Trophoblast cell (in vitro differentiated cells and primary cell): ENCODE data around the gene TCHP.
"Not testable (repeated sequence)": the region's sequence is repeated elsewhere in the genome, so short reads cannot be mapped to it uniquely, and the experiment has no call there.

ENCODE experiments used
- DNase-seq, 2 donors: peaks; one replicate each; pipeline ENCODE4 v3.0.0-alpha.2; 2016
- H2AFZ ChIP-seq: 2 replicates; pipeline ENCODE4 v1.6.1; 2013; ENCODE audit warnings: low read length, moderate library complexity, mild to moderate bottlenecking; ENCODE audit not compliant: insufficient read depth, poor library complexity
- H2AK5ac ChIP-seq: 2 replicates; pipeline ENCODE4 v1.6.1; 2013; ENCODE audit warnings: mild to moderate bottlenecking, low read length
- H2BK120ac ChIP-seq: 2 replicates; pipeline ENCODE4 v1.6.1; 2013; ENCODE audit warnings: low read length, mild to moderate bottlenecking, moderate library complexity; ENCODE audit not compliant: insufficient read depth, poor library complexity
- H2BK12ac ChIP-seq: 2 replicates; pipeline ENCODE4 v1.6.1; 2013; ENCODE audit warnings: mild to moderate bottlenecking, low read length, moderate library complexity
- H2BK5ac ChIP-seq: 2 replicates; pipeline ENCODE4 v1.6.1; 2013; ENCODE audit warnings: low read length, low read depth, moderate library complexity, mild to moderate bottlenecking; ENCODE audit not compliant: poor library complexity
- H3K14ac ChIP-seq: 2 replicates; pipeline ENCODE4 v1.6.1; 2013; ENCODE audit warnings: mild to moderate bottlenecking, low read length
- H3K18ac ChIP-seq: 2 replicates; pipeline ENCODE4 v1.6.1; 2013; ENCODE audit warnings: mild to moderate bottlenecking, low read length
- H3K23ac ChIP-seq: 2 replicates; pipeline ENCODE4 v1.6.1; 2013; ENCODE audit warnings: low read length
- H3K27ac ChIP-seq: 2 replicates; pipeline ENCODE4 v1.5.1; 2013; ENCODE audit warnings: low read depth, mild to moderate bottlenecking, inconsistent platforms, low read length, moderate library complexity
- H3K27me3 ChIP-seq: 2 replicates; pipeline ENCODE4 v1.6.1; 2013; ENCODE audit warnings: inconsistent platforms, mild to moderate bottlenecking, low read length, moderate library complexity; ENCODE audit not compliant: insufficient read depth
- H3K36me3 ChIP-seq, 2 experiments: 1 replicate in 1 of 2; 2 replicates in 1 of 2; pipeline ENCODE4 v1.6.1; 2013; ENCODE audit warnings: low read length in 2 of 2, mild to moderate bottlenecking in 2 of 2, moderate library complexity in 1 of 2; ENCODE audit not compliant: insufficient read depth in 2 of 2, control insufficient read depth in 1 of 2
- H3K4ac ChIP-seq: 2 replicates; pipeline ENCODE4 v1.6.1; 2013; ENCODE audit warnings: low read depth, mild to moderate bottlenecking, low read length, moderate library complexity
- H3K4me1 ChIP-seq, 2 experiments: 1 replicate in 1 of 2; 2 replicates in 1 of 2; pipeline ENCODE4 v1.6.1; 2013; ENCODE audit warnings: low read length in 2 of 2, mild to moderate bottlenecking in 2 of 2, moderate library complexity in 1 of 2; ENCODE audit not compliant: insufficient read depth in 2 of 2, control insufficient read depth in 1 of 2
- H3K4me2 ChIP-seq: 2 replicates; pipeline ENCODE4 v1.6.1; 2013; ENCODE audit warnings: inconsistent platforms, mild to moderate bottlenecking, low read length, moderate library complexity
- H3K4me3 ChIP-seq: 2 replicates; pipeline ENCODE4 v1.5.1; 2013; ENCODE audit warnings: mild to moderate bottlenecking, low read depth, low read length, inconsistent platforms
- H3K79me1 ChIP-seq: one replicate; pipeline ENCODE4 v1.6.1; 2013; ENCODE audit warnings: low read length
- H3K79me2 ChIP-seq: 2 replicates; pipeline ENCODE4 v1.6.1; 2013; ENCODE audit warnings: low read length, mild to moderate bottlenecking; ENCODE audit not compliant: control insufficient read depth, insufficient read depth, poor library complexity
- H3K9ac ChIP-seq: 2 replicates; pipeline ENCODE4 v1.6.1; 2013; ENCODE audit warnings: mild to moderate bottlenecking, low read length
- H3K9me3 ChIP-seq: 2 replicates; pipeline ENCODE4 v1.6.1; 2013; ENCODE audit warnings: low read depth, mild to moderate bottlenecking, control low read depth, inconsistent platforms, low read length; ENCODE audit not compliant: insufficient read depth
- H4K12ac ChIP-seq: 2 replicates; pipeline ENCODE4 v1.6.1; 2013; ENCODE audit warnings: low read depth, mild to moderate bottlenecking, low read length, moderate library complexity
- H4K8ac ChIP-seq: 2 replicates; pipeline ENCODE4 v1.6.1; 2013; ENCODE audit warnings: low read depth, mild to moderate bottlenecking, low read length, moderate library complexity
- H4K91ac ChIP-seq: one replicate; pipeline ENCODE4 v1.6.1; 2013; ENCODE audit warnings: low read depth, mild to moderate bottlenecking, low read length, moderate library complexity
- WGBS: extraction: QIAGEN DNeasy Blood & Tissue Kit; methylation state at CpG from one replicate; pipeline ENCODE4 v1.1.7; 2013; ENCODE audit warnings: missing lambda C conversion rate; ENCODE audit not compliant: insufficient read length, insufficient coverage; ENCODE audit errors: extremely low coverage; 5-methylcytosine and 5-hydroxymethylcytosine counted together

The TCHP gene

GRCh38 chr12:109885616-109886015 lies 14.5 kb upstream of the TCHP start:
- Histone ChIP-seq H3K4me2 (no peak overlapping the region), H3K9me3 (no peaks in the 10 kb centered on the region), H2AK5ac (no peak overlapping the region), H2BK5ac (no peak overlapping the region), H3K14ac (no peak overlapping the region), H3K18ac (no peak overlapping the region), H2AFZ (no peak overlapping the region), H4K8ac (no peak overlapping the region), H3K23ac (no peak overlapping the region), H3K79me1 (no peaks in the 10 kb centered on the region), H2BK12ac (no peak overlapping the region), H4K91ac (no peak overlapping the region), H3K79me2 (no peaks in the 10 kb centered on the region), H3K4ac (no peak overlapping the region), H3K4me1 (peaks cover 3 to 4% of the 10 kb centered on the region in 2 experiments), H2BK120ac (no peak overlapping the region), H3K36me3 (no peaks in the 10 kb centered on the region), H3K27me3 (no peaks in the 10 kb centered on the region), H3K9ac (no peak overlapping the region), H3K27ac (no peak overlapping the region), H4K12ac (no peak overlapping the region), H3K4me3 (no peak overlapping the region)
- peak in 1 of 2 donors; percentile 45 for DNase-seq
- no CpG with 5 or more reads among the region's 10 CpGs for WGBS

DNA sequence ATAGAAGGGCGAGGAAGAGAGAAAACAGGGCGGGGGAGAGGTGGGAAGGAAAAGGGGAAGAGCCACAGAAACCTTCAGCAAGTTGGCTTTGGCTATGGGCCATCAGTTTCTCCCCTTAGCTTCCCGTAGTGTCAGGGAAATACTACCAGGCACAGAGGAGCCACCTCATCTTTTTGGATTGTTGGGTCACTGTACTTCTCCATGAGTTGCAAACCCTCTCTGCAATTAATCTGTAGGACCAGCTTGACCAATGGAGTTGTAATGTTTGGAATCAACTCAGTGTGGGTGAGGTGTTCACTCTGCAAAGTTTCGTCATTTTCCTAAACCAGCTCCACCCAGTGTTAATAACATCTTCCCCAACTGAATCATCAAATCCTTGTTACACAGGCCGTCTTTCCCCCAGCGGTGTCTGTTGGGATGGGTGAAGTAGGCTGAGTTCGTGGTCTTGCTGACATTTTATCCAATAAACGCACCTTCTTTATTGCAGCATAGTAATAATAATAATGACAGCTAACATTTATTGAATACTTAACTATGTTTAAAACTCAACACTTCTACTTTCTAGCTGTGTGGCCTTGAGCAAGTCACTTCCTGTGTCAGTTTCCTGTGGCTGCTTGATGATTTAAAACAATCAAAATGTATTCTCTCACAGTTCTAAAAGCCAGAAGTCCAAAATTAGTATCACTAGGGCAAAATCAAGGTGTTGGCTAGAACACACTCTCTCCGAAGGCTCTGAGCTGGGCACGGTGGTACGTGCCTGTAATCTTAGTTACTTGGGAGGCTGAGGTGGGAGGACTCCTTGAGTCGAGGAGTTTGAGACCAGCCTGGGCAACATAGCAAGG lies 11.7 kb upstream of the TCHP start:
- Histone ChIP-seq H3K4me3 (no peak overlapping the region), H4K12ac (no peak overlapping the region), H3K36me3 (no peaks in the 10 kb centered on the region), H3K14ac (no peak overlapping the region), H3K18ac (no peak overlapping the region), H3K79me1 (no peaks in the 10 kb centered on the region), H2BK120ac (no peak overlapping the region), H3K4me2 (no peak overlapping the region), H3K27me3 (no peaks in the 10 kb centered on the region), H4K91ac (no peak overlapping the region), H2BK12ac (no peak overlapping the region), H3K27ac (no peak overlapping the region), H2AFZ (no peak overlapping the region), H3K9ac (no peak overlapping the region), H3K4ac (no peak overlapping the region), H3K9me3 (no peaks in the 10 kb centered on the region), H2BK5ac (no peak overlapping the region), H3K23ac (no peak overlapping the region), H3K4me1 (no peaks in the 10 kb centered on the region), H4K8ac (no peak overlapping the region), H3K79me2 (no peaks in the 10 kb centered on the region), H2AK5ac (no peak overlapping the region)
- no CpG with 5 or more reads among the region's 12 CpGs for WGBS
- peak; percentile 74 to 76 for DNase-seq

- no peak overlapping the region for H3K4ac ChIP-seq
- DNase-seq = peak in 1 of 2 donors; percentile 27
Observed at GRCh38 chr12:109890620-109891170, 9.4 kb upstream of the TCHP start.

DNA sequence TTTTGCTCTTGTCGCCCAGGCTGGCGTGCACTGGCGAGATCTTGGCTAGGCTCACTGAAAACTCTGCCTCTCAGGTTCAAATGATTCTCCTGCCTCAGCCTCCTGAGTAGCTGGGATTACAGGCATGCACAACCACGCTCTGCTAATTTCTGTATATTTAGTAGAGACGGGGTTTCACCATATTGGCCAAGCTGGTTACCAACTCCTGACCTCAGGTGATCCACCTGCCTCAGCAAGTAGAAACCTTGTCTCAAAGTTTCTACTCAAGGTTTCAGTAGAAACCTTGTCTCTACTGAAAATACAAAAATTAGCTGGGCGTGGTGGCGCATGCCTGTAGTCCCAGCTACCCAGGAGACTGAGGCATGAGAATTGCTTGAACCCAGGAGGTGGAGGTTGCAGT lies 8.3 kb upstream of the TCHP start:
- H3K36me3 ChIP-seq, H3K4me2 ChIP-seq, H3K9me3 ChIP-seq, DNase-seq, H4K12ac ChIP-seq, H2AK5ac ChIP-seq, H3K4me3 ChIP-seq, H3K14ac ChIP-seq, H4K8ac ChIP-seq, H2AFZ ChIP-seq, H3K18ac ChIP-seq, H2BK120ac ChIP-seq, H3K4ac ChIP-seq, H3K23ac ChIP-seq, H3K4me1 ChIP-seq, H2BK5ac ChIP-seq, H3K27ac ChIP-seq, H4K91ac ChIP-seq, H3K79me2 ChIP-seq, H2BK12ac ChIP-seq, H3K79me1 ChIP-seq, H3K27me3 ChIP-seq, H3K9ac ChIP-seq: not testable (repeated sequence)
- no CpG with 5 or more reads among the region's 7 CpGs for WGBS

More at GRCh38 chr12:109890620-109891170, 9.4 kb upstream of the TCHP start:
- Histone ChIP-seq H3K23ac (no peak overlapping the region), H3K14ac (no peak overlapping the region), H3K27me3 (no peaks in the 10 kb centered on the region), H3K4me1 (no peaks in the 10 kb centered on the region), H3K4me3 (no peak overlapping the region), H3K36me3 (no peaks in the 10 kb centered on the region), H2BK12ac (no peak overlapping the region), H3K18ac (no peak overlapping the region), H3K4me2 (no peak overlapping the region), H2AFZ (no peak overlapping the region), H3K79me1 (no peaks in the 10 kb centered on the region), H2BK5ac (no peak overlapping the region), H4K8ac (no peak overlapping the region), H2AK5ac (no peak overlapping the region), H3K27ac (no peak overlapping the region), H3K9ac (no peak overlapping the region), H2BK120ac (no peak overlapping the region), H4K12ac (no peak overlapping the region), H4K91ac (no peak overlapping the region), H3K79me2 (no peaks in the 10 kb centered on the region), H3K9me3 (no peaks in the 10 kb centered on the region)
- no CpG with 5 or more reads among the region's 13 CpGs for WGBS
